HAP-1 (cell line): ENCODE results near the gene OPTC.

Experiments used
- DNase-seq, 2 experiments: peaks; one replicate each; pipeline ENCODE4 v3.0.0-alpha.2; 2016 to 2020; ENCODE audit warnings: low spot score in 2 of 2
- H3K27me3 ChIP-seq: fragments of 250-450 bp; sonication (Bioruptor Pico); 2 replicates; pipeline ENCODE4 v1.5.1; 2020; ENCODE audit warnings: low read depth, mild to moderate bottlenecking, moderate library complexity
- H3K36me3 ChIP-seq: fragments of 250-450 bp; sonication (Bioruptor Pico); replicated peaks from 2 replicates; pipeline ENCODE4 v1.5.1; 2020; ENCODE audit warnings: mild to moderate bottlenecking
- H3K4me1 ChIP-seq: fragments of 250-450 bp; sonication (Bioruptor Pico); 2 replicates; pipeline ENCODE4 v1.5.1; 2020; ENCODE audit warnings: mild to moderate bottlenecking
- H3K4me3 ChIP-seq: fragments of 250-450 bp; sonication (Bioruptor Pico); 2 replicates; pipeline ENCODE4 v1.5.1; 2020; ENCODE audit warnings: mild to moderate bottlenecking, moderate library complexity
- H3K9me3 ChIP-seq: fragments of 250-450 bp; sonication (Bioruptor Pico); 2 replicates; pipeline ENCODE4 v1.5.1; 2020; ENCODE audit warnings: mild to moderate bottlenecking, moderate library complexity
- in situ Hi-C: fragments of 300-500 bp; cut with MboI; formaldehyde crosslinking; loops from 3 replicates; pipeline ENCODE4 v1.14.3; 2020; ENCODE audit warnings: low sequenced_read_pairs, inconsistent platforms, mixed read lengths

The OPTC gene

GRCh38 chr1:203528063-203528462, 34.1 kb downstream of the OPTC start:
- in situ Hi-C loops, result no loop called here
- Histone ChIP-seq H3K4me3 (no peak overlapping the region), H3K27me3 (no peaks in the 10 kb centered on the region), H3K4me1 (no peaks in the 10 kb centered on the region), H3K9me3 (no peaks in the 10 kb centered on the region), H3K36me3 (no peaks in the 10 kb centered on the region)
- DNase-seq, result no peak

- in situ Hi-C loops, result no loop called here
- no peaks in the 10 kb centered on the region for H3K9me3 ChIP-seq
- no peaks in the 10 kb centered on the region for H3K36me3 ChIP-seq
- DNase-seq, result no peak
- no peaks in the 10 kb centered on the region for H3K4me1 ChIP-seq
- no peaks in the 10 kb centered on the region for H3K27me3 ChIP-seq
- no peak overlapping the region for H3K4me3 ChIP-seq
Measured at GRCh38 chr1:203528976-203529835, 35.3 kb downstream of the OPTC start.

- Histone ChIP-seq H3K4me3 (no peak overlapping the region), H3K4me1 (no peaks in the 10 kb centered on the region), H3K36me3 (no peaks in the 10 kb centered on the region), H3K9me3 (no peaks in the 10 kb centered on the region), H3K27me3 (no peaks in the 10 kb centered on the region)
- no peak for DNase-seq
- in situ Hi-C loops, result no loop called here
Measured at GRCh38 chr1:203531063-203531462, 37.1 kb downstream of the OPTC start.

GRCh38 chr1:203534012-203534411, 40.1 kb downstream of the OPTC start:
- H3K9me3 ChIP-seq, result no peaks in the 10 kb centered on the region
- no peaks in the 10 kb centered on the region for H3K27me3 ChIP-seq
- H3K4me1 ChIP-seq, result no peaks in the 10 kb centered on the region
- DNase-seq, result no peak
- no peaks in the 10 kb centered on the region for H3K36me3 ChIP-seq
- in situ Hi-C loops, result no loop called here
- no peak overlapping the region for H3K4me3 ChIP-seq

- in situ Hi-C loops, result no loop called here
- no peak for DNase-seq
- no peak overlapping the region for H3K4me3 ChIP-seq
- H3K27me3 ChIP-seq, result no peaks in the 10 kb centered on the region
- no peaks in the 10 kb centered on the region for H3K4me1 ChIP-seq
- H3K9me3 ChIP-seq, result no peaks in the 10 kb centered on the region
- H3K36me3 ChIP-seq, result no peaks in the 10 kb centered on the region
Measured at GRCh38 chr1:203534526-203534925, 40.6 kb downstream of the OPTC start.

GRCh38 chr1:203536575-203536974, 42.6 kb downstream of the OPTC start:
- no peaks in the 10 kb centered on the region for H3K36me3 ChIP-seq
- no peaks in the 10 kb centered on the region for H3K9me3 ChIP-seq
- no peaks in the 10 kb centered on the region for H3K27me3 ChIP-seq
- no peak overlapping the region for H3K4me3 ChIP-seq
- DNase-seq, result no peak
- in situ Hi-C loops, result no loop called here
- H3K4me1 ChIP-seq, result no peaks in the 10 kb centered on the region

- H3K4me1 ChIP-seq, result no peaks in the 10 kb centered on the region
- in situ Hi-C loops, result no loop called here
Measured at GRCh38 chr1:203536980-203537455, 43.1 kb downstream of the OPTC start.

GRCh38 chr1:203537806-203538464, 44.0 kb downstream of the OPTC start:
- no peak overlapping the region for H3K4me3 ChIP-seq
- H3K36me3 ChIP-seq, result no peaks in the 10 kb centered on the region
- H3K4me1 ChIP-seq, result no peaks in the 10 kb centered on the region
- in situ Hi-C loops, result no loop called here
- no peak for DNase-seq
- H3K9me3 ChIP-seq, result no peaks in the 10 kb centered on the region
- H3K27me3 ChIP-seq, result no peaks in the 10 kb centered on the region

More at GRCh38 chr1:203536980-203537455, 43.1 kb downstream of the OPTC start:
- H3K4me3 ChIP-seq, result no peak overlapping the region
- DNase-seq, result no peak
- H3K9me3 ChIP-seq, result no peaks in the 10 kb centered on the region
- H3K27me3 ChIP-seq, result no peaks in the 10 kb centered on the region
- H3K36me3 ChIP-seq, result no peaks in the 10 kb centered on the region

- H3K36me3 ChIP-seq, result no peaks in the 10 kb centered on the region
- no peak overlapping the region for H3K4me3 ChIP-seq
- H3K27me3 ChIP-seq, result no peaks in the 10 kb centered on the region
- in situ Hi-C loops, result no loop called here
- H3K9me3 ChIP-seq, result no peaks in the 10 kb centered on the region
- H3K4me1 ChIP-seq, result no peaks in the 10 kb centered on the region
- DNase-seq, result no peak
Measured at GRCh38 chr1:203538726-203539125, 44.8 kb downstream of the OPTC start.

- in situ Hi-C loops, result no loop called here
- Histone ChIP-seq H3K27me3 (no peaks in the 10 kb centered on the region), H3K4me1 (peaks cover 9% of the 10 kb centered on the region), H3K9me3 (no peaks in the 10 kb centered on the region), H3K4me3 (no peak overlapping the region), H3K36me3 (no peaks in the 10 kb centered on the region)
- DNase-seq, result no peak
Measured at GRCh38 chr1:203539831-203540546, 46.0 kb downstream of the OPTC start.

- peak; percentile 56 to 95 for DNase-seq
- in situ Hi-C loops, result no loop called here
- H3K36me3 ChIP-seq, result no peaks in the 10 kb centered on the region
- H3K4me1 ChIP-seq, result peaks cover 33% of the 10 kb centered on the region
- no peaks in the 10 kb centered on the region for H3K9me3 ChIP-seq
- no peak overlapping the region for H3K4me3 ChIP-seq
- no peaks in the 10 kb centered on the region for H3K27me3 ChIP-seq
Measured at GRCh38 chr1:203544485-203544884, 50.5 kb downstream of the OPTC start.

GRCh38 chr1:203544978-203545816, 51.2 kb downstream of the OPTC start:
- in situ Hi-C loops, result no loop called here
- Histone ChIP-seq H3K4me1 (peaks cover 33% of the 10 kb centered on the region), H3K36me3 (no peaks in the 10 kb centered on the region), H3K4me3 (no peak overlapping the region), H3K9me3 (no peaks in the 10 kb centered on the region), H3K27me3 (no peaks in the 10 kb centered on the region)
- DNase-seq, result peak; percentile 18 to 39

- H3K4me1 ChIP-seq, result peaks cover 33% of the 10 kb centered on the region
- in situ Hi-C loops, result no loop called here
- no peaks in the 10 kb centered on the region for H3K27me3 ChIP-seq
- H3K9me3 ChIP-seq, result no peaks in the 10 kb centered on the region
- H3K4me3 ChIP-seq, result no peak overlapping the region
- H3K36me3 ChIP-seq, result no peaks in the 10 kb centered on the region
- DNase-seq, result no peak
Measured at GRCh38 chr1:203546274-203546673, 52.3 kb downstream of the OPTC start.
